ENCODE measurements around the gene KLK13.

The KLK13 gene

DNA sequence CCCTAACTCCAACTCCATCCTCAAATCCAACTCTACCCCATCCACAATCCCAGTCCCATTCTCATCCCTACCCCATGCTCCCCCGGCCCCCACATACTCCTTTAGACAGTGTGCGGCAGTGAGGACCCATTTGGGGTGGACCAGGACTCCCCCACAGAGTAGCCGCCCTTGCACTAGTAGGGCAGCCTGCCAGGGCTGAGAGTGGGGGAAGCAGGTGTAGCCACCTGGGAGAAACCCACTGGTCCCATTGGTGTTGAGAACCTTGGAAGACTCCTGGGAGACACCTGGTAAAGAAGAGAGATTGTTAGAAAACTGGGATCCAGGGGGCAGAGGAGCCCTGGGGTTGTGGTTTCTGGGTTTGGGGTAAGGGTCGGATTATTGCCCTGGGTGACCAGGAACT, 4.6 kb downstream of the KLK13 start:
- DNase-seq = no peak

DNA sequence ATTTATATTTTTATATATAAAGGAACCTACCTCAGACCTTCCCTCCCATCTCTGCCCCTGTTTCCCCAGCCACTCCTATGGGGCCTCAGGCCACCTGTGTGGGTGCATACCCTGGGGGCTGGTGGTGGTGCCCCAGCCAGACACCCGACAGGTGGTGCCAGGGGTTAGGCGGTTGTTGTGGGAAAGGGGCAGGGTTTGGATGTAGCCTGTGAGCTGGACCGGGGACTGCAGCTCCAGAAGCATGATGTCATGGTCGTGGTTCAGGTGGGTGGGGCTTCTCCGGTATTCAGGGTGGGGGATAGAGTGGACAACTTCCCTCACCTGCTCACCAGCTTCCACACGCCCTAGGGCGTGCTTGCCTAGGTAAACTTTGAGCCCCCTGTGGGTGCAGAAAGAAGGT, 5.2 kb downstream of the KLK13 start:
- DNase-seq = no peak

DNA sequence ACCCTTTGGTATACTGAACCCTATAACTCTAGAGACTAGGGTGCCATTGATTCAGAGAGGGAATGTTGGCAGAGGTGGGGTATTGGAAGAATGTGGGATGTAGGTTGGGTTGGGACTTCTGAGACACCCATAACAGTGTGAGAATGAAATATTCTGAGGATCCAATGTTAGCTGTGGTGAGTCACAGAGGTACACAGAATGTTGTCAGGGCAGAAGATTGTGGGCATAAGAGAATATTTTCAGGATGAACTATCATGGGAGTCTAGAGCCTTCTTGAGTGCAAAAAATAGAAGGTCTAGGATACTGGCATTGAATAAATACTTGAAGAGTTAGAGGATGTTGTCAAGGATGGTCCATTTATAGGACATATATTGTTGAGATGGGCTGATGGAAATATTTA, 9.0 kb downstream of the KLK13 start:
- DNase-seq = no peak

DNA sequence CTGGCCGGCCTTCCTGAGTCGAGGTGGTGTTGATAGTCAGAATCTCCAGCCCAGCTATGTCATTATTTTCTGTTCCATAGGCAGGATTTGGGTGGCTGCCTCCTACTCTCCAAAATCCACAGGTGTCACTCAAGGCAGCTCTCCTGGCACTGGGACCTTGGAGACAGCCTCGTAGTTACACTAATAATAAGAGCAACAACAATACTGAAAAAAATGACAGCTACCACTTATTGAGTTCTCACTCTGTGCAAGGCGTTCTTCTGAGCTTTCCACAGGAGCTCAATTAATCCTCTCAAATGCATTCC, 17.9 kb downstream of the KLK13 start:
- no peak for DNase-seq

DNA sequence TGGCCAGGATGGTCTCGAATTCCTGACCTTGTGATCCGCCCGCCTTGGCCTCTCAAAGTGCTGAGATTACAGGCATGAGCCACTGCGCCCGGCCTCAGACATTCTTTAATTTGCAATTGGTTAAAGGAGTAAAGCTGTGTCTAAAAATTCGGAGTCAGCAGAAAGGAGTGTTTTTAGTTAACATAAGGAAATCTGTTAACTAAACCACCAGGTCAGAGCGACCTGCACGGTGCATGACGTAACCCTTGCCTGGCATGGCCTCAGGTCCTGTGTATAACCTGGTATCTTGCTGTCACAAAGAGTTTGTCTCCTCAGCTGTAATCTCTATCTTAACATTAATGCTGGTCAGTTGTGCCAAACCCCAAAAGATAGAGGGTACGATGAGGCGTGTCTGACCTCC, 20.6 kb downstream of the KLK13 start:
- no peak for DNase-seq

DNA sequence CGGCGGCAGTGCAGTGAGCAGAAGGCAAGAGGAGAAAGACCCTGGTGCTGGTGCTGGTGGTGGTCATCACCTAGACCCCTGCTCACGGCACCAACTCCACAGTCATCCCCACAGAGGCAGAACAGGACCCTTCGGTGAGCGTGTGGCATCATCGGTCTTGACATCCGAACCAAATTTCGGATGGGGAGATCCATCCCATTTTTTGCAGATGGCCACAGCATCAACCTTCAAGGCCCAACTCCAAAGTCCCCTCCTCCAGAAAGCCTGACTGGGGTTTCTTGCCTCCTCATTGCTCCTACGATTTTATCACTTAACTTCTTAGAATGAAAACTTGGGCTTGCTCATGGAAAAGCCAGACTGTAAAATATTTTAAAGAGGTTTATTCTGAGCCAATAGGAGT, 21.4 kb downstream of the KLK13 start:
- no peak for DNase-seq

DNA sequence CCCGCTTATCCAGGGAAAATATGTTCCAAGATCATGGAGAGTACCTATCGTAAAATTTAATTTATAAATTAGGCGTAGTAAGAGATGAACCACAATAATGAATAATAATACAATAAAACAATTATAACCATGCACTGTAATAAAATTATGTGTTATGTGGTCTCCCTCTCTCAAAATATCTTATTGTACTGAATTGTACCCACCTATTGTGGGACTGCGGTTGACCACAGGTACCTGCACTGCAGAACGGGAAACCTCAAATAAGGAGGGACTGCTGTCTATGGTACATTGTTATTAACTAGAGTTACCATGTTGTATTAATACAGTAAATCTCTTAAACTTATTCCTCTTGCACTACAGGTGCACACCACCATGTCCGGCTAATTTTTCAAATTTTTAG, 24.7 kb downstream of the KLK13 start:
- no peak for DNase-seq

DNA sequence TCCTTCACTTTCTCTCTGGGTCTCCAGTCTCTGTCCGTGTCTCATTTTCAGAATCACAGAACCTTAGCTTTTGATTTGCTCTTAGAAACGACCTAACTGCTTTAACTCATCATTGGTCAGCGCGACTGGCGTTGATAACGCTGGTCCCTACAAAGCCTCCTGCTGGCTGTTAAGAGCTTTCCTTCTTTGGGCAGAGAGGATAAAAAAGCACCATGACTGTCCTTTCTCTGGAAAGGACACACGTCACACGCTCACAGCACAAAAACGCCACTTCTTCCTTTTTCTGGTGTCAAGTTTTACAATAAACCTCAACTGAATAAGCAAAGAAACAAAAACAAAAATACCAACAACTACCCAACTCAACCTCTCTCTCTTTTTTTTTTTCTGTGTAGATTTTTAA, 28.4 kb downstream of the KLK13 start:
- no peak for DNase-seq

DNA sequence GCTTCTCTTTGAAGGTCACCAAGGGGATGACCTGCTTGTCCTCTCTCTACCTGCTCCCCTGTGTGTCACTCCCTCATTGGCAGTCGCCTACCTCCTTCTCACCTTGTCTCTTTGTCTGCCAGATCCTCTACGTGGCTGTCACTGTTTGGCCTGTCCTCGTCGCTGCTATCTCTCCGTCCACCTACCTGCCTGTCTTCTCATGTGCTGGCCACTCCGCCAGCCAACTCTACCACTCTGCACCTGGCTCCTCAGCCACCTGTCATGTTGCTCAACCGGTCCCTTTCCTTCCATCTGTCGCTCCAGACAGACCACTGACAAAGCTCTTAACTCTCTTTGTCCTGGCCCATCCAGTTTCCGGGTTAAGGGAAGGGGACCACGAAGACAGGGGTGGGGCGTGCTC, 30.2 kb downstream of the KLK13 start, which contains the start of gene KLK12:
Gene KLK12, minus strand, starts transcription at position 299 of the 400 bp plus-strand sequence. CDS start 381 bp downstream, outside the sequence.
- DNase-seq = no peak

DNA sequence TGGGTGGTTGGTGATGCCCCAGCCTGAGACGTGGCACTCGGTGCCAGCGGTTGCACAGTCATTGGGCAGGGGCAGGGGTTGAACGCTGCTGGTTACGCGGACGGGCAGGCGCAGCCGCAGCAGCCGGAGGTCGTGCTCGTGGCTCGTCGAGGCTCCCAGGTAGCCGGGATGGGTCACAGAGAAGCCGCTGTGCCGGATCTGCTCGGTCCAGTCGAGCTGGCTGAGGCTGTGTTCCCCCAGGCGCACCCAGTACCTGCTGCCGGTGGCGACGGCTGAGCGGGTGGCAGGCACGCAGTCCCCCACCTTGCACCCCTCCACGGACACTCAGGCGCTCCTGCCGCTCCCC, 33.0 kb downstream of the KLK13 start:
- DNase-seq = no peak

DNA sequence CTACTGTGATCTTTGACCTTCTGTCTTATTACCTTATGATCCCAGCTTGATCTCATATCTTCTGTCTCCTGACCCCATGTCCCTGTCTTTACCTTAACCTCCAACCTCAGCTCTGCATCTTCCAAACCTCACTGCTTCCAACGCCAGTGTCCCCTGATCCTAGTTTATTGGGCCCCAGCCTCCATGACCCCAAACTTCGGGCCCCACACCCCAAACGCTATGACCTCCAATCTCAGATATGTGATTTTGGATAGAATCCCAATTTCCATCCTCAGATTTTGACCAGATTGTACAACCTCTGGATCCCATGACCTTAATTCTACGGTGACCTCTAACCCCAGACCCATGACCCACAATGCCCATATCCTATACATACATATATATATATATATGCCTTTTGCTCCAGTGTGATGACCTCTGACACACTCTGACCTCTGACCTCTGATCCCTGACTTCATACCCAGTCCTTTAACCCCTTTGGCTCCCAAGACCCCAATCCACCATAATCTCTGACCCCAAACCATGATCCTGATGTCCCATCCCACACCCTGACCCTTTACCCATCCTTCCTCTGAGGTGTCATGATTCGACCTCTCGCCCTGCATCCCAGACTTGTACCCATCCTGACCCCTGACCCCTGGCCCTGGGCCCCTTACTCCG, 33.5 kb downstream of the KLK13 start:
- no peak for DNase-seq

DNA sequence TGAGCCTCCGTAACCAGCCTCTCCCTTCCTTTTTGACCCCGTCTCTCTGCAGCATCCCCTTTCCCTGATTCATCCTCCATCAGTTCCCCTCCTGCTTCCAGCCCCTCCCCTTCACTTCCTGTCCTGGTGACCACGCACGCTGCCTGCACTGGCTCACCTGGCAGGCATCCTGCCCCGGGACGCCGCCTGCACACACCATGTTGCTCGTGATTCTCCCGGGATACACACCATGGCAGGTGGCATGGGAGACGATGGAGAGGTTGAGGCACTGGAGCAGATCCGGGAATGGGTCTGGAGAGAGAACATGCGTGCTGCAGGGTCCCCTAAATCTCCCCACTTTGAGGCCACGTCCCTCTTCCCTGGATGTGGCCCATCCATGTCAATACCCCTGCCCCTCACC, 34.3 kb downstream of the KLK13 start:
- DNase-seq = no peak

DNA sequence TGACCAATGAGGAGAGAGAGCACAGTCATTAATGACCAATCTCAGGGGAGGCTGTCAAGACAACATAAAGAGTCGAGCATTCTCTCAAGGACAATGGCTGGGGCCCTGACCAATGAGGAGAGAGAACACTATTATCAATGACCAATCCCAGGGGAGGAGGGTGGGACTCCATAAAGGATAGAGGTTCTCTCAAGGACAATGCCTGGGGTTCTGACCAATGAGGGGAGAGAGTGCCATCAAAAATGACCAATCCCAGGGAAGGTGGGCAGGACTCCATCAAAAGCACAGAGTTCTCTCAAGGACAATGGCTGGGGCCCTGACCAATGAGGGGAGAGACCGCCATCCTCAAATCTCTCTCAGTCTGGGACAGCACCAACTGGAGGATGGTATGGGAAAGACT, 35.2 kb downstream of the KLK13 start:
- no peak for DNase-seq

DNA sequence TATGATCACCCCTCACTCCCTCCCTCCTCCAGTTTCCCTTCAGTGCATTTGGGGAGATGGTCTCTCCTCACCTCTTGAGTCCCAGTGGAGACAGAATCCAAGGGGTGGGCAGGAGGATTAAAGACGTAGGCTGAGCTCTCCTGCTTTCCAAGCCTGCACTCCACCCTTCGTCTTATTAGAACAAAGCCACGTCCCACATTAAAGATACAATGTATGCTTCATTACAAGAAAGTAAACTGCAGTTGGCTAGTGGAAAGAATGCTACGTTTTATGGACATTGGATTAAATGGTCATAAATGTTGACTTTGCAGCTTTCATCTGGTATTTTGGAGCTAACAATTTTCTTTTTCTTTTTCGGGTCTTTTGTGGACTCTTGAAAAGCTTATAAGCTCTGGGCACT, 37.0 kb downstream of the KLK13 start:
- no peak for DNase-seq

DNA sequence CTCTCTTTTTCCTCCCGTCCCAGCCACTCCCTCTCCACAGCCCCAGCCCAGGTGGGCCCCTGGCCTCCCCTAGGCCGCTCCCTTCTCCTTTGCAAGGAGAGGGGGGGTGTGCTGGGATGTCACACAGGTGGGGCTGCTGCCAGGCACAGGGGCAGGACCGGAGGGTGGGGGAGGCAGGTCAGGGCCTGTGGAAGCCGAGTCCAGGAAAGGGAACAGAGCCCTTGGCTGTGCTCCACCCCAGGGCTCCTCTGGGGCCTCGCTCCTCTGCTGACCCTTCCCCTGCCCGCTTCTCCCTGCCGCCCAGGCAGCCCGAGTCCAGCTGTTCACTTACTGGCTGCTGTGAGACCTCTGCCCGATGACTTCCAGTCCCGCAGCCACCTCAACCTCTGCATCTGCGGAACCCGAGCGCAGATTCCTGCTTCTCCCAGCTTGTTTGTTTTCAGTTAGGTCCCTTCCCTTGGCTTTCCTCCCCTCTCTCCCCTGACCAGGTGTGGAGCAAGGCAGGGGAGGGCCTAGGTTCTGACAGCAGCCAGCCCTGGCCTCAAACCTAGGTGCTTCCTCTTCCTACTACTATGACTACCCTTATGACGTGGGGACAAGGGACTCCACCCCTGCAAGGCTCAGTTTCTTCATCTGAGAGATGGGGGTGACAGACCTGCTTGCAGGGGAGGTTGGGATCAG, 37.6 kb downstream of the KLK13 start:
- DNase-seq = no peak

DNA sequence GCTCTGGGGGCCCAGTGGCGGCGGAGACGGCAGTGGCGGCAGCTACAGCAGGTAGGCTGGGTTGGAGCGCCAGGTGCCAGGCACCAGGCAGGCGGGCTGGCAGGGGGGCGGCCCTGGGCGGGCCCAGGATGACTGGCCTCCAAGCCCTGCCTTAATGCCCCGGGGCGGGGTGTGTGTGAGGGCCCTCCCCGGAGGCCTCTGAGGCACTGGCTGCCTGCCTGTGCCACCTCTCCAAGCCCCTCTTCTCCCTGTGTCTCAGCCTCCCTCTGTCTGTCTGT, 38.4 kb downstream of the KLK13 start, which contains the start of gene KLK11:
Gene KLK11, minus strand, starts transcription at position 63 of the 278 bp plus-strand sequence. CDS start 985 bp downstream, outside the sequence.
- no peak for DNase-seq

DNA sequence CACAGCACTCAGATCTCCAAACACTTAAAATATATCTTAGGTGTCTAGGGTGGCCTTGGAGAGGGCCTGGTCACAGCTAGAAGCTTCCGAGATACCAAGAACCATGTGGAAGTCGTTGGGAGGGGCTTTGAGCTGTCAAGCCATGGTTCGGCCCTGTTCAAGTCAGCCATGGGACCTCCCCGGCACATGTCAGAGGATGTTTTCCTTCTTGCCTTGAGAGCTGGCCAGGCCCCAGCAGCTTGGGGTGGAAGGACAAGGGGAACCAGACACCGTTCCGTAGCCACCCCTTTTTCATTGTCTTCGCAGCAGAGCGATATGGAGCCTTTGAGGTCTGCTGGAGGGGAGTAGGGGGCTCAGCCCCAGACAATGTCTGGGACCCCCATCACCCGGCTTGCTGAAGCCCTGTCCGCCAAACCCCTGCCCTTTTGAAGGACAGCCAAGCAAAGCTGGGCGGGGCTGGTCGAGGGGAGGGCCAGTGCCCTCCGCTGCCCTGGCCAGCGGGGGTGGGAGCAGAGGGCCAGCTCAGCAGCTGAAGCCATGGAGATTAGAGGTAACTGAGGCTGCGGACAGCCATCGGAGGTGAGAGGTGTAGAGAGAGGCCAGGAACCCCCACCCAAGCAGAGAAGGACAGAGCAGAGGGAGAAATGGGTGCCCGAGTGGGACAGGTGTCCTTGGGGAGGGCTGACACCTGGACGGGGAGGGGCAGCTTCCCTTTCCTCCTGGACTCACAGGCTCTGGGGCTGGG, 38.9 kb downstream of the KLK13 start:
- DNase-seq = no peak

DNA sequence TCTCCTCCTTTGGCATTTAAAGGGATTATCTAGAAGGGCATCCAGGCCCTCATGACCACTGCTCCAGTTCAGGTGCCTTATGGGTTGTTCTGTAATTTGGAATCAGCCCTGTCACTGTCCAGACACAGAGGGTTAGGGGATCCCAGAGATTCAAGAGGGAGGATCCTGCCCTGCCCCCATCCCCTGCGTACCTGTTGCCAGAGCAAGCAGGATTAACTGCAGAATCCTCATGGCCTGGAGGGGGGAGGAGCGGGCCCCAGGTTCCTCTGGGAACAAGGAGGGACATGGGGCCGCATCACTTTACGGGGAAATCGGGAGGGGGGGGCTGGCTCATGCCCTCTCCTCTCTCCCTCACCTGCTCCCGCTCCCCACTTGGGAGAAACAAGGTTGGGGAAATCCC, 39.5 kb downstream of the KLK13 start:
- DNase-seq = no peak

DNA sequence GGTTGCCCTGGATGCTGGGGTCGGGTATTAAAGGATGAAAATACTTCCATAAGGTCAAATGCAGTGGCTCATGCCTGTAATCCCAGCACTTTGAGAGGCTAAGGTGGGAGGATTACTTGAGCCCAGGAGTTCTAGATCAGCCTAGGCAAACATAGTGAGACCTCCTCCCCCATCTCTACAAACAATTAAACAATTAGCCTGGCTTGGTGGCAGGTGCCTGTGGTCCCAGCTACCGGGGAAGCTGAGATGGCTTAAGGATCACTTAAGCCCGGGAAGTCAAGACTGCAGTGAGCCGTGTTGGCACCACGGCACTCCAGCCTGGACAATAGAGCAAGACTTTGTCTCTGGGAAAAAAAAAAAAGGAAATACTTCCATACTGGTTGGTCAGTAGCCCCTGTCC, 40.0 kb downstream of the KLK13 start:
- no peak for DNase-seq

DNA sequence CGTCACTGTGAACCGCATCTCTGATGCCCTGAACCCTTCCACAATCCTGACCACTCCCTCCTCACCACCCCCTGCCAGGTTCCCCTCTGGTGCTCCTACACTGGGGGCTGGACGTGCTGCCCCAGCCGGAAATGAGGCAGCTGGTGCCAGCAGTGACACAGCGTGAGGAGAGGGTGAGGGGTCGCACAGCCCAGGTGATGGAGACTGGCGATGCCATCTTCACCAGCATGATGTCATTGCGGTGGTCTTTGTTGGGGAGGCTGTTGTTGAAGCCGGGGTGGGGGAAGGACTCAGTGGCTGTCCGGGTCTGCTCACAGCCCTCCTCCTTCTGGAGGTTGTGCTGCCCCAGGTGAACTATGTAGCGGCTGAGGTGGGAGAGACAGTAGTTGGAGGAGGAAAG, 40.9 kb downstream of the KLK13 start:
- no peak for DNase-seq

DNA sequence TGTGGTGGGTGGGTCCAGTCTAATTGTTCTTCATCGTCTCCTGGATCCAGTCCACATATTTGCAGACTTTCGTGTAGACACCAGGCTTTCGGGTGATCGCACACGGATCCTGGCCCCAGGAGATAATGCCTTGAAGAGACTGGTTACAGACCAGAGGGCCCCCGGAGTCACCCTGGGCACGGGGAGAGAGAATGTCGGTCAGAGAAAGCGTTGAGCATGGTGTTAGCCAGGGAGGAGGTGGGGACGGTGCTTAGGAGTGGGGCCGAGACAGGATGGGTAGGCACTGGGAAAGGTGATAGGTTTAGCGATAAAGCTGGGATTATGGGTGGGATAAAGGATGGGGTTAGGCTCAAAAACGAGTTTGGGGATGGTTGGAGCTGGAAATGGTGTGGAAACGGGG, 42.4 kb downstream of the KLK13 start:
- no peak for DNase-seq

DNA sequence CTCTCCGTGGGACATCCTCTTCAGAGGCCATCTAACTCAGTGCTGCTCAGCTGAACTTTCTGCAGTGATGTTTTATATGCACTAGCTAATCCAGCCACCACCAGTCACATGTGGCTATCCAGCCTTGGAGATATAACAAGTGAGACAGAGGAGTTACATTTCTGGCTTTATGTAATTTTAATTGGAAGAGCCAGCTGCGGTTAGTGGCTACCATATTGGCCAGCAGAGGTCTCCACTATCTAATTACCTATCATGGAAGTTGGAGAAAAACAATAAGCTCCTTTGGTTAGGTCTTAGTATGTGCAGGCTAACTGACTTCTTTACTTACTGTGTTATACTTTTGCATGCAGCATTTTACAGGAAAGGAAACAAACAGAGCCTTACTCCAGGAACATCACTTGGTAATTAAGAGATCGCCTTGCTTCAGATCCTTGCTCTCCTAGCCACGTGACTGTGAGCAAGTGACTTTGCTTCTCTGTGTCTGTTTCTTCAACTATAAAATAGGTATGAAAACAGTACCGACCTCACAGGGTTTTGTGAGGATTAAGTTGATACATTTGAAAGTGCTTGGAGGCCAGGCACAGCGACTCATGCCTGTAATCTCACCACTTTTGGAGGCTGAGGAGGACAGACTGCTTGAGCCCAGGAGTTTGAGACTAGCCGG, 43.8 kb downstream of the KLK13 start:
- peak in 1 of 2 donors; percentile 40 for DNase-seq

DNA sequence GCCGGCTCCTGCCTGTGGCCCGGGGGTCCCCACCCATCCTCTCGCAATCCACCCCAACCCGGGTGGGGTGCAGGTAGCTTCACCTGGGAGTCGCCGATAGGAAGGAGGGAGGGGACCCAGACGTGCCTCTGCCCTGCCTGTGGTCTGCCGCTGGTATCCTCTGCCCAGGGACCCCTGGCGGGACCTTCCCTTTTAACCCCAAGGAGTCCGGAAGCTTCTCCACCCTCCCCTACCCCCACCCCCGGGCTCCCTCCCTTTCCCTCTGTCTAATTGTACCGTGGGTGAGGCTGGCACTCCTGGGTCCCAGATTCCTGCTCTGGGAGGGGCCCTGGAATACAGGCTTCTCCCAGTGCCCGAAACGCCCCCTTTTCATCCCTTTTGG, 45.4 kb downstream of the KLK13 start, which contains the start of gene KLK10:
Gene KLK10, minus strand, starts transcription at position 166 of the 382 bp plus-strand sequence. CDS start 579 bp downstream, outside the sequence.
- DNase-seq = no peak
